AG09319 (cell line): ENCODE data around the gene PARD3B.

Experiments
- DNase-seq: peaks from one replicate; pipeline ENCODE4 v3.0.0-alpha.2; 2010; ENCODE audit warnings: low read depth; ENCODE audit errors: extremely low read depth
- CTCF ChIP-seq: IDR thresholded peaks from 2 replicates; pipeline ENCODE4 v1.5.1; 2011; ENCODE audit warnings: low read depth, mild to moderate bottlenecking, inconsistent platforms, low read length, moderate library complexity

PARD3B gene

GRCh38 chr2:205358351-205358815, 813.1 kb downstream of the PARD3B start:
- no peak for TF ChIP-seq CTCF
- DNase-seq = no peak

GRCh38 chr2:205361272-205361671, 816.0 kb downstream of the PARD3B start:
- no peak for TF ChIP-seq CTCF
- DNase-seq = no peak

- TF ChIP-seq CTCF = no peak
- DNase-seq = no peak
Observed at GRCh38 chr2:205361970-205362369, 816.7 kb downstream of the PARD3B start.

- DNase-seq = no peak
- no peak for TF ChIP-seq CTCF
Observed at GRCh38 chr2:205364261-205364660, 819.0 kb downstream of the PARD3B start.

GRCh38 chr2:205366336-205367060, 821.2 kb downstream of the PARD3B start:
- no peak for TF ChIP-seq CTCF
- no peak for DNase-seq

- TF ChIP-seq CTCF = no peak
Observed at GRCh38 chr2:205367331-205367935, 822.2 kb downstream of the PARD3B start.

GRCh38 chr2:205369813-205370212, 824.5 kb downstream of the PARD3B start:
- no peak for TF ChIP-seq CTCF
- DNase-seq = no peak

More at GRCh38 chr2:205367331-205367935, 822.2 kb downstream of the PARD3B start:
- DNase-seq = peak; percentile 62
